Measurements from ENCODE around the gene RNF144A. TPM values are rescaled to one million over a fixed set of nuclear protein-coding genes. Genes with fewer than 3 reads are reported as not detected.

RNF144A gene
- total RNA-seq, 1 donor from 2014 or later: 39.9 TPM

DNA sequence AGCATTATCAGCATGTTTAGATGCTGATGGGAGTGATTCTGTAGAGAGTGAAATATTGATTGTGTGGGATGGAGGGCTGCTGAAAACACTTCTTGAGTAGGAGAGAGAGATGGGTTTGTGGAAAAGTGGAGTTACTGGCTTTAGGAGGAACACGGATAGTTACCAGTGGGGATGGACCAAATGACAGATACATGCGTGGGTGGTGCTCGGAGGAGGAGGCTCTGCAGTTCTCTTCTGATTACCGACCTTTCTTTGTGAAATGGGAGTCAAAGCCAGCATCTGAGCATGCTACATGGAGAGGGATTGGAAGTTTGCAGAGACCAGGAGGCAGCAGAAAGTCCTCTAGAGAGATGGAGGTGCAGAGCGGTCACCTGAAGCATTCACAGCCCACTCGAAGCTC, 26.3 kb downstream of the RNF144A start:
- H3K27me3 Mint-ChIP-seq: no peaks in the 10 kb centered on the region
- DNase-seq (ENCODE audit: low spot score, unreplicated experiment): no peak
- TF ChIP-seq, protein P1, sequence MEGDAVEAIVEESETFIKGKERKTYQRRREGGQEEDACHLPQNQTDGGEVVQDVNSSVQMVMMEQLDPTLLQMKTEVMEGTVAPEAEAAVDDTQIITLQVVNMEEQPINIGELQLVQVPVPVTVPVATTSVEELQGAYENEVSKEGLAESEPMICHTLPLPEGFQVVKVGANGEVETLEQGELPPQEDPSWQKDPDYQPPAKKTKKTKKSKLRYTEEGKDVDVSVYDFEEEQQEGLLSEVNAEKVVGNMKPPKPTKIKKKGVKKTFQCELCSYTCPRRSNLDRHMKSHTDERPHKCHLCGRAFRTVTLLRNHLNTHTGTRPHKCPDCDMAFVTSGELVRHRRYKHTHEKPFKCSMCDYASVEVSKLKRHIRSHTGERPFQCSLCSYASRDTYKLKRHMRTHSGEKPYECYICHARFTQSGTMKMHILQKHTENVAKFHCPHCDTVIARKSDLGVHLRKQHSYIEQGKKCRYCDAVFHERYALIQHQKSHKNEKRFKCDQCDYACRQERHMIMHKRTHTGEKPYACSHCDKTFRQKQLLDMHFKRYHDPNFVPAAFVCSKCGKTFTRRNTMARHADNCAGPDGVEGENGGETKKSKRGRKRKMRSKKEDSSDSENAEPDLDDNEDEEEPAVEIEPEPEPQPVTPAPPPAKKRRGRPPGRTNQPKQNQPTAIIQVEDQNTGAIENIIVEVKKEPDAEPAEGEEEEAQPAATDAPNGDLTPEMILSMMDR (IDR thresholded peaks at IDR 0.05; ENCODE audit: unreplicated experiment): no peak
- peaks cover 4% of the 10 kb centered on the region for H3K4me1 Mint-ChIP-seq (ENCODE audit: low read depth)
- peaks cover 42% of the 10 kb centered on the region for H3K36me3 Mint-ChIP-seq (ENCODE audit: insufficient read depth)
- no peak overlapping the region for H3K4me3 Mint-ChIP-seq (ENCODE audit: low read depth)
- no peaks in the 10 kb centered on the region for H3K9me3 Mint-ChIP-seq (ENCODE audit: low read depth)
- no peak overlapping the region for H3K27ac Mint-ChIP-seq

DNA sequence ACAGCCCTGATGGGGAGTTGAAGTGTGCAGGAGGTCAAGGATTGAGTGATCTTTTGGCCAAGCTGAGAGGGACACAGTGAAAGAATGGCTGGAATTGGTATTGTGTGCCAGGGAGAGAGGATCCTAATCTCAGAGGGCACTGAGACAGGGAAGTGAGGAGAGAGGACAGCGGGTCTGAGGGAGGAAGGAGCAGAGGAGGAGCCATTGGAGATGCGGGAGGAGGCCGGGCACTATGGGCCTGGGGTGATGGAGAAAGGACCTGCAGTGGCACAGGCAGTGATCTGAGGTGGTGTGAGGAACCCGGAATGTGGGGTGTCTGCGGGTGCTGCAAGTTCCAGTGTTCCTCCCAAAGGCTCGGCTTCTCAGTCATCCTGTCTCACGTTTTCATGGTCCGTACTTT, 26.8 kb downstream of the RNF144A start:
- TF ChIP-seq, protein P1 (IDR thresholded peaks at IDR 0.05; ENCODE audit: unreplicated experiment): no peak
- Mint-ChIP-seq H3K4me3 (ENCODE audit: low read depth) (no peak overlapping the region), H3K9me3 (ENCODE audit: low read depth) (no peaks in the 10 kb centered on the region), H3K27me3 (no peaks in the 10 kb centered on the region), H3K4me1 (ENCODE audit: low read depth) (peaks cover 4% of the 10 kb centered on the region), H3K27ac (no peak overlapping the region), H3K36me3 (ENCODE audit: insufficient read depth) (peaks cover 44% of the 10 kb centered on the region)
- no peak for DNase-seq (ENCODE audit: low spot score, unreplicated experiment)

DNA sequence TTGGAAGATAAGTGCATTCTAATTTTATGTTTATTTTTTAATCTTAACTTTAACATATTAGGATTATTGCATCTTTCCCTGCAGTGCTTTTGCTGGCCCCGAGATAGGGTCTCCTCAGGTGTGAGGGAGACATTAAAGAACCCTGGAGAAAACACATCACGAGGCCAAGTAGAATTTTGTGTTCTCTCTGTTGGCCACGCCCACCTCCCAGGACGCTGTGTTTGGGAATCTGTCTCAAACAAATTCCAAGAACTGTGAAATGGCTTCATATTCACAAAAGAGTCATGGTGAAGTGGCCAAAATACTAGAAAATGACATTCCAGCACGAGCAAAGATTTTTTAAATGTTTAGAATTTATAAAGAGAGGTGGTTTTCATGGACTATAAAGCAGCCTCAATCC, 27.3 kb downstream of the RNF144A start:
- H3K27me3 Mint-ChIP-seq: no peaks in the 10 kb centered on the region
- no peak for DNase-seq (ENCODE audit: low spot score, unreplicated experiment)
- peaks cover 44% of the 10 kb centered on the region for H3K36me3 Mint-ChIP-seq (ENCODE audit: insufficient read depth)

DNA sequence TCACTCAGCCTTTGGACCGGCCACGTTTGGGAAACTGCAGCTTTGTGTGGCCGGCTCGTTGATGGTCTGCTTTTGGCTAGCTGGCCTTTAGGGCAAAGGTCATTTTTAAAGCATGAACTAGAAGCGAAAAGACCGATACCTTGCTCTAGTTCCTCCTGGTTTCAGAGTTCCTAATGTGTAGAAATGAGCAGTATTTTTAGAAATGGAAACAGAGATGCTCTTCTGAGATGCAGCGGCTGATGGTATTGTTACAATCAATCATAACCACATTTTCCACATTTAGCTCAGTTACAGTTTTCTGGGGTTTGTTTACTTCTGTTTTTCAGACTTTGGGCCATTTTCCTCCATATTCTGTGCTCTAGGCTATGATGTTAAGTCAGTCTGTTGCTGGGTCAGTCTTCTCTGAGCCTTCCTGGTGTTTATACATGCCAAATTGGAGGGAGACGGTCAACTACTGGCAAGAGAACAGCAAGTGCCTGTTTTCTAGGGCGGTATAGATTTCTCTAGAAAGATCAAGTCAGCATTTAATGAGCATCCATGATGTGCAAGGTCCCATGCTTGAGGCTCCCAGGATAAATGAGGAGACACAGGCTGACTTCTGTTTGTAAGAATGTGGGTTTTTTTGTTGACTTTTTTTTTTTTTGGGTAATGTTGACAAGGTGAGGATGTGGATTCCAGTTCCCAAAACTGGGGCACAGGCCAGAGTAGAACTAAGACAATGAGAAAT, 28.0 kb downstream of the RNF144A start:
- Mint-ChIP-seq H3K4me3 (ENCODE audit: low read depth) (no peak overlapping the region), H3K9me3 (ENCODE audit: low read depth) (no peaks in the 10 kb centered on the region), H3K27ac (no peak overlapping the region), H3K4me1 (ENCODE audit: low read depth) (peaks cover 3% of the 10 kb centered on the region), H3K27me3 (no peaks in the 10 kb centered on the region), H3K36me3 (ENCODE audit: insufficient read depth) (peaks cover 44% of the 10 kb centered on the region)
- no peak for DNase-seq (ENCODE audit: low spot score, unreplicated experiment)
- TF ChIP-seq, protein P1 (IDR thresholded peaks at IDR 0.05; ENCODE audit: unreplicated experiment): no peak

More for the DNA sequence above, 27.3 kb downstream of the RNF144A start:
- peaks cover 4% of the 10 kb centered on the region for H3K4me1 Mint-ChIP-seq (ENCODE audit: low read depth)
- H3K9me3 Mint-ChIP-seq (ENCODE audit: low read depth): no peaks in the 10 kb centered on the region
- TF ChIP-seq, protein P1 (IDR thresholded peaks at IDR 0.05; ENCODE audit: unreplicated experiment): no peak
- no peak overlapping the region for H3K27ac Mint-ChIP-seq
- H3K4me3 Mint-ChIP-seq (ENCODE audit: low read depth): no peak overlapping the region

DNA sequence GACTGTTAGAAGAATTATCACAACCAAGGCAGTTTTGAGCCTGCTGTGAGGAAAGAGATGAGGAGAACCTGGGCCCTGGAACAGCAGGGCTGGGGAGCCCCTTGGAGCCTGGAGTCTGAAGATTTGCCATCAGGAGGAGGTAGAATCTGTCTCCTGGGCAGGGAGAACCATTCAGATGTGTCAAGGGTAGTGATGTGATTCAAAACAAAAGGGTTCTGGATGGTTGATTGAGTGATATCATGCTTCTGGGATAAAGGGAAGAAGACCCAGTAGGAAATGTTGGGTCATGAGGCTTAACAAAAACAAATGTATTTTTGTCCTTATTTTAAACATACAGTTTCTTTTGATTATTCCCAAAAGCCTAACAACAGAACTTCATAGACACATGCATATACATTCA, 28.6 kb downstream of the RNF144A start:
- Mint-ChIP-seq H3K36me3 (ENCODE audit: insufficient read depth) (peaks cover 44% of the 10 kb centered on the region), H3K4me1 (ENCODE audit: low read depth) (peaks cover 1% of the 10 kb centered on the region), H3K9me3 (ENCODE audit: low read depth) (no peaks in the 10 kb centered on the region), H3K4me3 (ENCODE audit: low read depth) (no peak overlapping the region), H3K27ac (no peak overlapping the region), H3K27me3 (no peaks in the 10 kb centered on the region)
- TF ChIP-seq, protein P1 (IDR thresholded peaks at IDR 0.05; ENCODE audit: unreplicated experiment): no peak
- no peak for DNase-seq (ENCODE audit: low spot score, unreplicated experiment)
